Breast epithelium (tissue), 4 donors: ENCODE data around the gene WDR86. TPM values are rescaled to one million over a fixed set of nuclear protein-coding genes. Genes with fewer than 3 reads are reported as not detected.

Source experiments
- DNase-seq, 2 donors: peaks; one replicate each; pipeline ENCODE4 v3.0.0-alpha.2; 2019; ENCODE audit warnings: low spot score in 2 of 2
- H3K27ac ChIP-seq, 2 donors: fragments of 200-600 bp; sonication (generic) in 1 of 2; one replicate each; pipeline ENCODE4 v1.5.1; 2016 to 2019; ENCODE audit warnings: mild to moderate bottlenecking in 1 of 2
- H3K27me3 ChIP-seq, 2 donors: fragments of 200-600 bp; sonication (generic) in 1 of 2; one replicate each; pipeline versions ENCODE4 v1.5.1 to v1.6.0; 2017 to 2019; ENCODE audit warnings: control low read depth in 1 of 2, mild to moderate bottlenecking in 1 of 2
- H3K36me3 ChIP-seq: fragments of 200-600 bp; one replicate; pipeline ENCODE4 v1.5.1; 2019
- H3K4me1 ChIP-seq, 2 donors: fragments of 200-600 bp; sonication (generic); one replicate each; pipeline ENCODE4 v1.5.1; 2016 to 2019; ENCODE audit warnings: control low read depth in 1 of 2
- H3K4me3 ChIP-seq, 3 donors: fragments of 200-600 bp; sonication (generic); 1 replicate in 2 of 3; 2 replicates in 1 of 3; pipeline ENCODE4 v1.5.1; 2016 to 2019; ENCODE audit warnings: mild to moderate bottlenecking in 3 of 3, moderate library complexity in 2 of 3
- H3K9me3 ChIP-seq, 2 donors: fragments of 200-600 bp; sonication (generic) in 1 of 2; one replicate each; pipeline ENCODE4 v1.5.1; 2016 to 2019; ENCODE audit warnings: control low read depth in 1 of 2
- POLR2A ChIP-seq: fragments of 450-650 bp; IDR thresholded peaks from one replicate; pipeline ENCODE4 v1.6.1; 2016; ENCODE audit warnings: antibody characterized with exemption, mild to moderate bottlenecking, moderate library complexity
- POLR2AphosphoS5 ChIP-seq, 3 donors: sonication (generic); formaldehyde crosslinking; IDR thresholded peaks; one replicate each; pipeline ENCODE4 v1.6.1; 2017; ENCODE audit warnings: antibody characterized with exemption in 3 of 3
- intact Hi-C: fragments of 100-400 bp; cut with DNase I; formaldehyde crosslinking; loops from one replicate; pipeline ENCODE4 v1.15.1; 2023; ENCODE audit warnings: low total_unique reads
- total RNA-seq, 3 donors: library from RNA; depleted of rRNA; stranded (reverse); fragments of >200 nt; gene quantifications; one replicate each; pipeline ENCODE4 v1.1.0, GENCODE V29; 2016
- TF ChIP-seq, protein P1 (sequence below), 3 donors: fragments of 450-650 bp; IDR thresholded peaks; one replicate each; pipeline ENCODE4 v1.5.1; 2016 to 2017; ENCODE audit warnings: antibody characterized with exemption in 3 of 3, mild to moderate bottlenecking in 3 of 3, moderate library complexity in 3 of 3

Gene WDR86
- total RNA-seq, 3 donors from 2014 or later, result 15.5 to 61.5 (median 57.0) TPM

DNA sequence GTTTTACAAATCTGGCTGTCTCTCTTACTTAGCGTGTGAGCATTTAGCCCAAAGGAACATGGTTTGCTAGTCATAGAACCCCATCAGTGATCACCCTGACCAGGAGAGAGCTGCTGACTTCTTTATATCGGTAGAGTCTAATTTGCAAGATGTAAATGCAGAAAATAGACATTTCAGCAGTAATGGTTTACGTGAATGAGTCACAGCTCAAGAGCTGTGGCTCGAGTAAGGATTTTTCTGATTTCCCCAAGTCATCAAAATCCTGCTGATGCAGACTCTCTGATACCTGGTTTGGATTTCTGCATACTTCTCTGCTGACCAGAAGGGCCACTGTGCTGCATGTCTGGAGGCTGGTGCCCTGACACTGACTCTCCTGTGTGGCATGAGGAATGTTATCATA lies 42.6 kb downstream of the WDR86 start:
- intact Hi-C loops, result loop anchor here (2.0 to 5.0 kb wide), 2 partner anchors 32 to 80 kb away; no protein-coding TSS in a partner anchor
- Histone ChIP-seq H3K4me3 (no peak overlapping the region), H3K27me3 (no peaks in the 10 kb centered on the region), H3K9me3 (no peaks in the 10 kb centered on the region), H3K27ac (peak overlapping the region in 1 of 2 donors; percentile 30), H3K36me3 (no peaks in the 10 kb centered on the region), H3K4me1 (no peaks in the 10 kb centered on the region)
- TF ChIP-seq POLR2AphosphoS5 (IDR thresholded peaks at IDR 0.05) (no peak), POLR2A (no peak)
- TF ChIP-seq, protein P1, sequence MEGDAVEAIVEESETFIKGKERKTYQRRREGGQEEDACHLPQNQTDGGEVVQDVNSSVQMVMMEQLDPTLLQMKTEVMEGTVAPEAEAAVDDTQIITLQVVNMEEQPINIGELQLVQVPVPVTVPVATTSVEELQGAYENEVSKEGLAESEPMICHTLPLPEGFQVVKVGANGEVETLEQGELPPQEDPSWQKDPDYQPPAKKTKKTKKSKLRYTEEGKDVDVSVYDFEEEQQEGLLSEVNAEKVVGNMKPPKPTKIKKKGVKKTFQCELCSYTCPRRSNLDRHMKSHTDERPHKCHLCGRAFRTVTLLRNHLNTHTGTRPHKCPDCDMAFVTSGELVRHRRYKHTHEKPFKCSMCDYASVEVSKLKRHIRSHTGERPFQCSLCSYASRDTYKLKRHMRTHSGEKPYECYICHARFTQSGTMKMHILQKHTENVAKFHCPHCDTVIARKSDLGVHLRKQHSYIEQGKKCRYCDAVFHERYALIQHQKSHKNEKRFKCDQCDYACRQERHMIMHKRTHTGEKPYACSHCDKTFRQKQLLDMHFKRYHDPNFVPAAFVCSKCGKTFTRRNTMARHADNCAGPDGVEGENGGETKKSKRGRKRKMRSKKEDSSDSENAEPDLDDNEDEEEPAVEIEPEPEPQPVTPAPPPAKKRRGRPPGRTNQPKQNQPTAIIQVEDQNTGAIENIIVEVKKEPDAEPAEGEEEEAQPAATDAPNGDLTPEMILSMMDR (IDR thresholded peaks at IDR 0.05), result no peak
- no peak for DNase-seq

DNA sequence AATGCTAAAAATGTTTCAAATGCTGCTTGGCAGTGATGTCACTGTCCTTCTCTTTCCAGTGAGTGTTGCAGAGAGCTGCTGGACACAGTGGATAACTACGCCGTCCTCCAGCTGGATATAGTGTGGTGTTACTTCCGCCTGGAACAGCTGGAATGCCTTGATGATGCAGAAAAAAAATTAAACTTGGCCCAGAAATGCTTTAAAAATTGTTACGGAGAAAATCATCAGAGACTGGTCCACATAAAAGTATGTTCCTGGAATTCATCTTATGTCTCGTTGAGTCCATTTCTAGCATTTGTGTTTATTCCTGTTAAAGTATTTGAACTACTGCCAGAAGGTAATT lies 43.0 kb downstream of the WDR86 start:
- no peak for DNase-seq
- Histone ChIP-seq H3K27ac (no peak overlapping the region), H3K36me3 (no peaks in the 10 kb centered on the region), H3K9me3 (no peaks in the 10 kb centered on the region), H3K4me3 (no peak overlapping the region), H3K27me3 (no peaks in the 10 kb centered on the region), H3K4me1 (no peaks in the 10 kb centered on the region)
- no peak for TF ChIP-seq POLR2AphosphoS5 (IDR thresholded peaks at IDR 0.05)
- intact Hi-C loops, result loop anchor here (2.0 to 5.0 kb wide), 2 partner anchors 32 to 80 kb away; no protein-coding TSS in a partner anchor

DNA sequence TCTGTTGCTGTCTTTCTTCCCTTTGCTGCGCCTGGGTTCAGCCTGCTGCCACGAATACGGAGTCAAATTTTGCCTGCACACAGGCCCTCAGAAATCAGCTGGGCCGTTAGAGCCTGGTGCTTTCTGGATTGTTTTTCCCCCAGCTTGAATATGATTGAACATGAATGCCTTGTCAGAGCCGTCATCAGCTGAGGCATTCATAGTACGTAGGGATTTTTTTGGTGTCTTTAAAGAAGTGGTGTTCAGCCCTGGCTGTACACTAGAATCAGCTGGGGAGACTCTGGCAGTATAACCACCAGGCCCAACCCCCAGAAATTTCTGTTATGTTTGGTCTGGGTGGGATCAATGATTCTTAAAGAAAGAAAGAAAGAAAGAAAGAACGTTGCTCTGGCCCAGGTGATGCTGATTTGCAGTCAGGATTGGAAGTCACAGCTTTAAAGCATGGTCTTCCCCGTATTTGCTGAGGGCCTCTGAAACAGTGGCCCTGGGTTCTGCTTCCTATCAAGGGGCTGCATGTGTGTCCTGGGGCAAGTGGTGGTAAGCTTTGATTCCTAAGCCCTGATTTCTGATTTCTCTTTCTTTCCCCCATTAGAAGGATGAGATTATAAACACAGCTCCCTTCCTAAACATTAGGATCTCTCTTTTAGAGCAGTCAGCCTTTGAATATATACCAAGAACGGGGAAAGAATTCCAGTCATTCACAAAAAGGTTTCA lies 43.5 kb downstream of the WDR86 start:
- intact Hi-C loops, result loop anchor here (2.0 to 5.0 kb wide), 2 partner anchors 32 to 81 kb away; no protein-coding TSS in a partner anchor
- Histone ChIP-seq H3K9me3 (no peaks in the 10 kb centered on the region), H3K36me3 (no peaks in the 10 kb centered on the region), H3K27ac (peak overlapping the region in 1 of 2 donors; percentile 10), H3K4me3 (no peak overlapping the region), H3K4me1 (no peaks in the 10 kb centered on the region), H3K27me3 (no peaks in the 10 kb centered on the region)
- no peak for TF ChIP-seq POLR2AphosphoS5 (IDR thresholded peaks at IDR 0.05)
- TF ChIP-seq POLR2A, result no peak
- TF ChIP-seq, protein P1 (IDR thresholded peaks at IDR 0.05), result no peak
- no peak for DNase-seq

DNA sequence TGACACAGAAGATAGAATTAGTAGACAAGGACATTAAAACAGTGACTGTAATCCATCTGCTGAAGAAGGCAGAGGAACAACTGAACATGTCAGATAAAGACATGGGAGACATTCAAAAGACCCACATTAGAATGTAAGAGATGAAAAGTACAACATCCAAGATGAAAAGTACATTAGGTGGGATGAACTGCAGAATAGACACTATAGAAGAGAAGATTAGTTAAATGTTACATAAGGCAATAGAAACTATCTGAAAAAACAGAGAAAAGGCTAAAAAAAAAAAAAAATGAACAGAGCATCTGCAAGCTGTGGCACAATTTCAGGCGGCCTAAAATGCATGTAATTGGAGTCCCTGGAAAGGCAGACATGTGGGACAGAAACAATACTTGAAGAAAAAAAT lies 46.7 kb downstream of the WDR86 start:
- H3K4me3 ChIP-seq, result no peak overlapping the region
- H3K27me3 ChIP-seq, result no peaks in the 10 kb centered on the region
- intact Hi-C loops, result no loop called here
- no peaks in the 10 kb centered on the region for H3K36me3 ChIP-seq
- DNase-seq, result no peak
- TF ChIP-seq POLR2AphosphoS5 (IDR thresholded peaks at IDR 0.05) (no peak), POLR2A (no peak)
- TF ChIP-seq, protein P1 (IDR thresholded peaks at IDR 0.05), result no peak
- no peak overlapping the region for H3K27ac ChIP-seq
- no peaks in the 10 kb centered on the region for H3K4me1 ChIP-seq
- no peaks in the 10 kb centered on the region for H3K9me3 ChIP-seq

DNA sequence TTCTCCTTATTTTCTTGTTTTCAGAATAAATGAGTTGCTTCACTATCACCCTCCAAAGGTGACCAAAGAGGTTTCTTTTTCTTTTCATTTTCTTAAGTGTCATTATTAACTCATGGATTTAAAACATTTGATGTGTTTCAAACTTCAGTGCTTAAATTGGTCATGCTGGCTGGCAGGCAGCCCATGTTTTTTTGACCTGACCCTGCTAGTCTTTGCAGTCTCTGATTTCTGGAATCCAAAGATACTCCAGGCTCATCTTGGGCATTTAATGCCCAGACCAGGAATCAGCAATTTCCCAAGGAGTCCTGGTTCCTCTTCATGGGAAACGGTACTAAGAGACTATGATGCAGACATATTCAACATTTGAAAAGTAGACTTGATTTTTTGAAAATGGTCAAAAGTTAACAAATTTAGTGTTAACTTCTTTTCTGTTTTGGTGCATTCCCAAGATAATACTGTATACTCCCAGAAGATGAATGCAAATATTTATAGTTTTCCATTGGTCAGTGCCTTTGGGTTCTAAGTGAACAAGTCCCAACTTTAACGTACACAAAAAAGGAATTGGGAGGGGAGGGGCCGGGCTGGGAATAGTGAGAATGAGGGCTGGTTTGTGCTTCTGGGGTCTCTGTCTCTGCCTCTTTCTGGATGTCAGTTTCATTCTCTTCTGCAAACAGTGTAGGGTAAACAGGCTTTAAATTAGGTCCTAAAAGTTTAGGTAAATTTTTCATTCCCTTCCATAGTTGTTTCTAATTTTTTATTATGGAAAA lies 48.5 kb downstream of the WDR86 start:
- TF ChIP-seq, protein P1 (IDR thresholded peaks at IDR 0.05), result no peak
- TF ChIP-seq POLR2A, result no peak
- TF ChIP-seq POLR2AphosphoS5 (IDR thresholded peaks at IDR 0.05), result no peak
- intact Hi-C loops, result no loop called here
- H3K27me3 ChIP-seq, result no peaks in the 10 kb centered on the region
- H3K4me3 ChIP-seq, result no peak overlapping the region
- no peak overlapping the region for H3K27ac ChIP-seq
- H3K4me1 ChIP-seq, result no peaks in the 10 kb centered on the region
- no peak for DNase-seq
- no peaks in the 10 kb centered on the region for H3K36me3 ChIP-seq
- no peaks in the 10 kb centered on the region for H3K9me3 ChIP-seq
